ENCODE data around the gene QDPR. TPM values are rescaled to one million over a fixed set of nuclear protein-coding genes. Genes with fewer than 3 reads are reported as not detected.
"Not testable (repeated sequence)": the region's sequence is repeated elsewhere in the genome, so short reads cannot be mapped to it uniquely, and the experiment has no call there.

Gene QDPR
- total RNA-seq, 1 experiment from 2014 or later = 39.5 TPM

- H3K9me2 ChIP-seq (ENCODE audit: insufficient read depth); DNase-seq (ENCODE audit: low read depth, low spot score); BruUV-seq (replicated peaks); H3K9me3 ChIP-seq (ENCODE audit: control insufficient read depth in 1 of 2, insufficient read depth in 1 of 2, low read depth in 1 of 2, low read length in 2 of 2); POLR2A ChIA-PET; CTCF ChIA-PET; H3K36me3 ChIP-seq (ENCODE audit: control insufficient read depth in 1 of 2, insufficient read depth in 2 of 2, low read length in 2 of 2); H2AFZ ChIP-seq (ENCODE audit: low read depth, low read length, poor library complexity, severe bottlenecking); H3K27me3 ChIP-seq (ENCODE audit: insufficient read depth, low read length); H3K4me2 ChIP-seq (ENCODE audit: low read length); H3K4me3 ChIP-seq (replicated peaks in 1 of 2; ENCODE audit: low read depth in 1 of 2, low read length in 2 of 2); H3K9ac ChIP-seq (ENCODE audit: low read length); H3K27ac ChIP-seq (ENCODE audit: low read depth, low read length); H3K4me1 ChIP-seq (ENCODE audit: control insufficient read depth in 1 of 2, insufficient read depth in 2 of 2, low read length in 2 of 2); H3K79me2 ChIP-seq (ENCODE audit: insufficient read depth, low read length); ATAC-seq; RAD21 ChIA-PET (ENCODE audit: low non-redundant PET in 1 of 2, low total read pairs in 2 of 2, uncharacterized antibody in 2 of 2, unreplicated experiment in 2 of 2); H4K20me1 ChIP-seq (ENCODE audit: insufficient read depth): not testable (repeated sequence)
- intact Hi-C loops (cut with micrococcal nuclease) = loop anchor here (10.0 kb wide), 1 partner anchor 1418 kb away; no protein-coding TSS in a partner anchor
Measured at GRCh38 chr4:17442477-17442876, 69.4 kb downstream of the QDPR start.

- CTCF ChIA-PET = no interaction called here
- no peak for DNase-seq (ENCODE audit: low read depth, low spot score)
- Histone ChIP-seq H3K27me3 (ENCODE audit: insufficient read depth, low read length) (no peaks in the 10 kb centered on the region), H3K36me3 (ENCODE audit: control insufficient read depth in 1 of 2, insufficient read depth in 2 of 2, low read length in 2 of 2) (no peaks in the 10 kb centered on the region), H3K9me2 (ENCODE audit: insufficient read depth) (no peaks in the 10 kb centered on the region), H4K20me1 (ENCODE audit: insufficient read depth) (no peaks in the 10 kb centered on the region), H3K27ac (ENCODE audit: low read depth, low read length) (no peak overlapping the region), H3K4me3 (replicated peaks in 1 of 2; ENCODE audit: low read depth in 1 of 2, low read length in 2 of 2) (no peak overlapping the region), H3K79me2 (ENCODE audit: insufficient read depth, low read length) (no peaks in the 10 kb centered on the region), H2AFZ (ENCODE audit: low read depth, low read length, poor library complexity, severe bottlenecking) (no peak overlapping the region), H3K4me2 (ENCODE audit: low read length) (no peak overlapping the region), H3K4me1 (ENCODE audit: control insufficient read depth in 1 of 2, insufficient read depth in 2 of 2, low read length in 2 of 2) (no peaks in the 10 kb centered on the region), H3K9ac (ENCODE audit: low read length) (no peak overlapping the region), H3K9me3 (ENCODE audit: control insufficient read depth in 1 of 2, insufficient read depth in 1 of 2, low read depth in 1 of 2, low read length in 2 of 2) (no peaks in the 10 kb centered on the region)
- no peak for ATAC-seq
- RAD21 ChIA-PET (ENCODE audit: low non-redundant PET in 1 of 2, low total read pairs in 2 of 2, uncharacterized antibody in 2 of 2, unreplicated experiment in 2 of 2) = no interaction called here
- POLR2A ChIA-PET = interaction anchor here (0.6 kb wide), 1 partner anchor 832 kb away, joined by 3 read pairs; no protein-coding TSS in a partner anchor
- intact Hi-C loops (cut with micrococcal nuclease) = no loop called here
- BruUV-seq (replicated peaks) = no TSS peak
- TF ChIP-seq POLR2A (IDR thresholded peaks at IDR 0.05; ENCODE audit: borderline replicate concordance, extremely low read depth, insufficient read depth, insufficient read length) = no peak
- TF ChIP-seq FOSL1 (IDR thresholded peaks at IDR 0.05; ENCODE audit: low read depth) = no peak
- no peak for TF ChIP-seq ELF1 (IDR thresholded peaks at IDR 0.05; ENCODE audit: borderline replicate concordance, low read depth)
- no peak for TF ChIP-seq RAD21 (IDR thresholded peaks at IDR 0.05; ENCODE audit: low read depth)
- no peak for TF ChIP-seq ZNF274 (IDR thresholded peaks at IDR 0.05; ENCODE audit: low read depth, low read length)
- TF ChIP-seq MAX (IDR thresholded peaks at IDR 0.05) = no peak
- no peak for TF ChIP-seq ZFX (IDR thresholded peaks at IDR 0.05)
- no peak for TF ChIP-seq POLR2AphosphoS5 (IDR thresholded peaks at IDR 0.05; ENCODE audit: low read depth, low read length)
- TF ChIP-seq EZH2 (IDR thresholded peaks at IDR 0.05) = no peak
- TF ChIP-seq JUND (IDR thresholded peaks at IDR 0.05) = no peak
- TF ChIP-seq SIN3A (IDR thresholded peaks at IDR 0.05; ENCODE audit: low read depth) = no peak
- no peak for TF ChIP-seq ATF3 (IDR thresholded peaks at IDR 0.05)
- TF ChIP-seq SP1 (IDR thresholded peaks at IDR 0.05; ENCODE audit: low read depth) = no peak
- TF ChIP-seq ZBTB33 (IDR thresholded peaks at IDR 0.05; ENCODE audit: extremely low read depth, insufficient replicate concordance, low read length) = no peak
- no peak for TF ChIP-seq CTCF (IDR thresholded peaks at IDR 0.05 in 2 of 3, conservative IDR thresholded peaks at IDR 0.05 in 1 of 3; ENCODE audit: borderline replicate concordance in 1 of 3, insufficient read depth in 1 of 3, low read depth in 2 of 3, low read length in 2 of 3)
- no peak for TF ChIP-seq SRF (IDR thresholded peaks at IDR 0.05; ENCODE audit: low read depth)
- TF ChIP-seq YY1 (IDR thresholded peaks at IDR 0.05; ENCODE audit: extremely low read depth, insufficient replicate concordance, low read depth, low read length) = no peak
Measured at GRCh38 chr4:17437396-17437795, 74.5 kb downstream of the QDPR start.
